Mesodermal cell (in vitro differentiated cells): ENCODE measurements around the gene TAF3. TPM values are rescaled to one million over a fixed set of nuclear protein-coding genes. Genes with fewer than 3 reads are reported as not detected.
"Not testable (repeated sequence)": the region's sequence is repeated elsewhere in the genome, so short reads cannot be mapped to it uniquely, and the experiment has no call there.

Experiments used
- H3K27ac ChIP-seq: 2 replicates; pipeline ENCODE4 v1.7.0; 2013; ENCODE audit warnings: mild to moderate bottlenecking, low read depth, low read length, moderate library complexity; ENCODE audit not compliant: severe bottlenecking
- H3K36me3 ChIP-seq: 2 replicates; pipeline ENCODE4 v1.7.1; 2013; ENCODE audit warnings: mild to moderate bottlenecking, low read length, moderate library complexity; ENCODE audit not compliant: control insufficient read depth, insufficient read depth
- H3K4me1 ChIP-seq: one replicate; pipeline ENCODE4 v1.7.1; 2013; ENCODE audit warnings: mild to moderate bottlenecking, low read length; ENCODE audit not compliant: insufficient read depth, control insufficient read depth, poor library complexity, severe bottlenecking
- H3K4me3 ChIP-seq: 2 replicates; pipeline ENCODE4 v1.7.0; 2013; ENCODE audit warnings: low read length, control low read depth, mild to moderate bottlenecking; ENCODE audit not compliant: insufficient read depth, poor library complexity, severe bottlenecking; ENCODE audit errors: extremely low read depth
- H3K9me3 ChIP-seq: 2 replicates; pipeline ENCODE4 v1.7.1; 2013; ENCODE audit warnings: mild to moderate bottlenecking, low read length, moderate library complexity; ENCODE audit not compliant: control insufficient read depth
- WGBS, 2 experiments: methylation state at CpG; one replicate each; pipeline ENCODE4 v1.1.5; 2013; ENCODE audit warnings: missing lambda C conversion rate in 2 of 2; ENCODE audit not compliant: insufficient coverage in 2 of 2; 5-methylcytosine and 5-hydroxymethylcytosine counted together
- polyA plus RNA-seq, 2 experiments: library from polyadenylated mRNA; stranded (reverse); fragments of 50-300 nt; gene quantifications; one replicate each; pipeline ENCODE4 v1.2.3, GENCODE V29; 2013

TAF3 gene
- 12.0 TPM for polyA plus RNA-seq (2013, experiment 1 of 2)
- 10.9 TPM for polyA plus RNA-seq (2013, experiment 2 of 2)

- no peaks in the 10 kb centered on the region for H3K4me1 ChIP-seq
- H3K4me3 ChIP-seq = peak within 1 kb of the TSS; percentile 91
- no peaks in the 10 kb centered on the region for H3K9me3 ChIP-seq
- WGBS, 2 experiments = 0% methylated on average over 66 to 72 of the region's 77 CpGs
- H3K27ac ChIP-seq = peak within 1 kb of the TSS; percentile 41
- H3K36me3 ChIP-seq = peaks cover 16% of the 10 kb centered on the region
Measured at GRCh38 chr10:7818295-7819120, at the start of gene TAF3. Gene TAF3 (plus strand): TSS chr10:7818505. CDS start chr10:7818710, 205 bp downstream.

GRCh38 chr10:7773845-7774801 lies 44.2 kb upstream of the TAF3 start:
- WGBS, 2 experiments = 98% methylated on average over 5 to 6 of the region's 10 CpGs
- Histone ChIP-seq H3K4me1 (no peaks in the 10 kb centered on the region), H3K9me3 (no peaks in the 10 kb centered on the region), H3K27ac (no peak overlapping the region), H3K4me3 (no peak overlapping the region), H3K36me3 (peaks cover 86% of the 10 kb centered on the region)

- peaks cover 89% of the 10 kb centered on the region for H3K36me3 ChIP-seq
Measured at GRCh38 chr10:7776777-7777176, 41.5 kb upstream of the TAF3 start.

GRCh38 chr10:7782194-7782593 lies 36.1 kb upstream of the TAF3 start:
- H3K4me1 ChIP-seq, H3K4me3 ChIP-seq, H3K27ac ChIP-seq, H3K9me3 ChIP-seq: not testable (repeated sequence)
- peaks cover 72% of the 10 kb centered on the region for H3K36me3 ChIP-seq
- WGBS, 2 experiments = 88 to 98% methylated on average over 5 of the region's 6 CpGs

More at GRCh38 chr10:7776777-7777176, 41.5 kb upstream of the TAF3 start:
- Histone ChIP-seq H3K4me3 (no peak overlapping the region), H3K4me1 (no peaks in the 10 kb centered on the region), H3K27ac (no peak overlapping the region), H3K9me3 (no peaks in the 10 kb centered on the region)
- no CpG with 5 or more reads among the region's 2 CpGs for WGBS, 2 experiments

- WGBS, 2 experiments = 94 to 100% methylated on average over 2 of the region's 3 CpGs
Measured at GRCh38 chr10:7786430-7786829, 31.9 kb upstream of the TAF3 start.

GRCh38 chr10:7787150-7787856 lies 31.0 kb upstream of the TAF3 start:
- Histone ChIP-seq H3K36me3 (peaks cover 40% of the 10 kb centered on the region), H3K4me1 (peaks cover 9% of the 10 kb centered on the region), H3K27ac (peak overlapping the region; percentile 70), H3K4me3 (peak overlapping the region; percentile 98), H3K9me3 (no peaks in the 10 kb centered on the region)
- WGBS, 2 experiments = 1% methylated on average over 18 to 22 of the region's 26 CpGs

More at GRCh38 chr10:7786430-7786829, 31.9 kb upstream of the TAF3 start:
- H3K27ac ChIP-seq = no peak overlapping the region
- H3K4me3 ChIP-seq = peak overlapping the region; percentile 98
- H3K4me1 ChIP-seq = peaks cover 9% of the 10 kb centered on the region
- H3K9me3 ChIP-seq = no peaks in the 10 kb centered on the region
- peaks cover 40% of the 10 kb centered on the region for H3K36me3 ChIP-seq

- WGBS, 2 experiments = 0% methylated on average over 43 to 52 of the region's 59 CpGs
Measured at GRCh38 chr10:7787857-7788638, 30.3 kb upstream of the TAF3 start, which contains the start of the genes ATP5F1C and KIN. Gene ATP5F1C (plus strand): TSS chr10:7788177. CDS start chr10:7788208, 31 bp downstream. Gene KIN (minus strand): TSS chr10:7787993. CDS start chr10:7787933, 60 bp downstream.

GRCh38 chr10:7788639-7789286 lies 29.5 kb upstream of the TAF3 start:
- Histone ChIP-seq H3K27ac (peak overlapping the region; percentile 67), H3K4me3 (peak overlapping the region; percentile 98), H3K9me3 (no peaks in the 10 kb centered on the region), H3K36me3 (peaks cover 40% of the 10 kb centered on the region), H3K4me1 (peaks cover 12% of the 10 kb centered on the region)
- 4% methylated on average over 17 of the region's 25 CpGs for WGBS, 2 experiments

More at GRCh38 chr10:7787857-7788638, 30.3 kb upstream of the TAF3 start, which contains the start of the genes ATP5F1C and KIN:
- Histone ChIP-seq H3K9me3 (no peaks in the 10 kb centered on the region), H3K4me1 (peaks cover 12% of the 10 kb centered on the region), H3K36me3 (peaks cover 43% of the 10 kb centered on the region), H3K27ac (peak within 1 kb of the TSS; percentile 70), H3K4me3 (peak within 1 kb of the TSS; percentile 98)

- H3K4me1 ChIP-seq = peaks cover 10% of the 10 kb centered on the region
- peaks cover 35% of the 10 kb centered on the region for H3K36me3 ChIP-seq
- no peaks in the 10 kb centered on the region for H3K9me3 ChIP-seq
- H3K27ac ChIP-seq = no peak overlapping the region
- 38 to 70% methylated on average over 1 to 2 of the region's 3 CpGs for WGBS, 2 experiments
- H3K4me3 ChIP-seq = peak overlapping the region; percentile 98
Measured at GRCh38 chr10:7789390-7789789, 28.9 kb upstream of the TAF3 start.
